HepG2 (cell line): ENCODE measurements around the gene CLASP1. TPM values are rescaled to one million over a fixed set of nuclear protein-coding genes. Genes with fewer than 3 reads are reported as not detected.

Source experiments
- ATAC-seq: fragments of 200-7000 bp; cut with Tn5 transposase; 3 replicates; pipeline ENCODE4 v1.9.1; 2020; ENCODE audit warnings: mild to moderate bottlenecking, moderate library complexity
- BruUV-seq: library from RNA; stranded (reverse); fragments of 400-500 nt; replicated peaks from 2 replicates; lab custom pipeline; 2021; lab: Mats Ljungman, UMichigan
- CTCF ChIA-PET: fragments of 300-600 bp; formaldehyde crosslinking; extraction: SDS; loops from one replicate; lab custom pipeline; 2021; ENCODE audit warnings: low total read pairs, inconsistent platforms, low intra/inter-chr PET ratio; lab: Yijun Ruan, JAX
- POLR2A ChIA-PET: fragments of 350-600 bp; sonication (Branson Sonifier 250); formaldehyde crosslinking; loops from one replicate; lab custom pipeline; 2020; ENCODE audit warnings: antibody characterized with exemption, inconsistent platforms; lab: Yijun Ruan, JAX
- DNase-seq: peaks from one replicate; pipeline ENCODE4 v3.0.0-alpha.2; 2015; ENCODE audit warnings: low spot score
- FAIRE-seq: peaks from 3 replicates; lab custom pipeline; 2011; peaks lifted over from hg19 to GRCh38; lab: Jason Lieb, UNC
- H2AFZ ChIP-seq: one replicate; pipeline ENCODE4 v1.6.1; 2011; ENCODE audit warnings: low read length, inconsistent platforms
- H3K27ac ChIP-seq: fragments of 300-600 bp; 3 replicates; pipeline ENCODE4 v1.8.0; 2011; ENCODE audit warnings: mixed run types, mild to moderate bottlenecking, mixed read lengths, low read length, inconsistent platforms; ENCODE audit not compliant: insufficient read depth; ENCODE audit errors: extremely low read length
- H3K27me3 ChIP-seq, 2 experiments: fragments of 200-600 bp in 1 of 2; 2 replicates in 1 of 2; 3 replicates in 1 of 2; pipeline versions ENCODE4 v1.6.0 to v1.8.0; 2011; ENCODE audit warnings: low read length in 2 of 2, mild to moderate bottlenecking in 2 of 2, moderate library complexity in 2 of 2, inconsistent platforms in 1 of 2; ENCODE audit not compliant: insufficient read depth in 2 of 2, control insufficient read depth in 1 of 2
- H3K36me3 ChIP-seq, 2 experiments: fragments of 200-600 bp in 1 of 2; replicated peaks in 1 of 2; 2 replicates in 1 of 2; 3 replicates in 1 of 2; pipeline versions ENCODE4 v1.5.1 to v1.8.0; 2011; ENCODE audit warnings: low read length in 2 of 2, inconsistent platforms in 1 of 2; ENCODE audit not compliant: insufficient read depth in 2 of 2, control insufficient read depth in 1 of 2
- H3K4me1 ChIP-seq: 2 replicates; pipeline ENCODE4 v1.5.1; 2012; ENCODE audit warnings: low read length, inconsistent platforms; ENCODE audit not compliant: insufficient read depth
- H3K4me2 ChIP-seq: 2 replicates; pipeline ENCODE4 v1.6.0; 2011; ENCODE audit warnings: low read depth, low read length, inconsistent platforms
- H3K4me3 ChIP-seq, 3 experiments: fragments of 200-600 bp in 1 of 3; sonication (generic), shearing (Covaris generic) in 1 of 3; replicated peaks in 1 of 3; 2 replicates each; pipeline ENCODE4 v1.5.1; 2011 to 2016; ENCODE audit warnings: low read length in 3 of 3, inconsistent platforms in 2 of 3, low read depth in 2 of 3, mild to moderate bottlenecking in 2 of 3, control low read depth in 1 of 3, mixed read lengths in 1 of 3; ENCODE audit not compliant: insufficient read depth in 1 of 3
- H3K79me2 ChIP-seq: one replicate; pipeline ENCODE4 v1.6.1; 2011; ENCODE audit warnings: low read length, inconsistent platforms; ENCODE audit not compliant: insufficient read depth
- H3K9ac ChIP-seq: 2 replicates; pipeline ENCODE4 v1.6.0; 2011; ENCODE audit warnings: mild to moderate bottlenecking, low read depth, low read length, inconsistent platforms; ENCODE audit not compliant: insufficient read depth
- H3K9me3 ChIP-seq: 2 replicates; pipeline ENCODE4 v1.5.1; 2012; ENCODE audit warnings: mild to moderate bottlenecking, low read length
- H4K20me1 ChIP-seq: 2 replicates; pipeline ENCODE4 v1.6.0; 2011; ENCODE audit warnings: inconsistent platforms, mild to moderate bottlenecking, low read length, moderate library complexity; ENCODE audit not compliant: insufficient read depth
- CSRNP2 ChIP-seq: sonication (generic); formaldehyde crosslinking; conservative IDR thresholded peaks from 2 replicates; pipeline ENCODE4 v1.8.0; 2022; ENCODE audit warnings: low read depth, missing genetic modification reagents
- SNRNP70 ChIP-seq: fragments of 200-400 bp; formaldehyde crosslinking; IDR thresholded peaks from 2 replicates; pipeline ENCODE4 v1.6.1; 2017; ENCODE audit warnings: mild to moderate bottlenecking, low read depth, low read length, moderate library complexity
- TEAD3 ChIP-seq: optimal IDR thresholded peaks from 2 replicates; pipeline ENCODE3; 2016; ENCODE audit warnings: borderline replicate concordance
- WGBS: methylation state at CpG from one replicate; pipeline ENCODE4 v1.1.6; 2017; ENCODE audit warnings: low lambda C conversion rate; 5-methylcytosine and 5-hydroxymethylcytosine counted together
- in situ Hi-C: cut with HindIII; loops from 2 replicates; pipeline ENCODE4 v1.10.0; 2017; ENCODE audit warnings: low pct_unique_long_range_greater_than_20kb; ENCODE audit not compliant: extremely low pct_ligation_motif_present
- intact Hi-C: fragments of 100-400 bp; cut with micrococcal nuclease; formaldehyde crosslinking; loops from one replicate; pipeline ENCODE4 v1.10.0; 2022; ENCODE audit not compliant: unreplicated experiment
- polyA plus RNA-seq, 8 experiments: library from polyadenylated mRNA; depleted of rRNA in 3 of 8; stranded (reverse) in 7 of 8; unstranded in 1 of 8; fragments of >200 nt; fragmentation: Illumina TruSeq in 4 of 8; extraction: Trizol in 4 of 8; gene quantifications; 2 replicates each; pipeline versions ENCODE4 v1.2.1 to v1.2.3, GENCODE V29; 2011 to 2016; ENCODE audit warnings: low read depth in 4 of 8, missing spikeins in 1 of 8, mixed read lengths in 1 of 8; ENCODE audit not compliant: insufficient read depth in 1 of 8
- total RNA-seq, 5 experiments: library from RNA; depleted of rRNA; stranded (reverse); fragments of >200 nt; fragmentation: Illumina TruSeq; extraction: Trizol; gene quantifications; 2 replicates each; pipeline ENCODE4 v1.2.3, GENCODE V29; 2016; ENCODE audit warnings: low read depth in 1 of 5

Gene CLASP1
- total and polyA plus RNA-seq, 2 of the 13 experiments (the other 11 are each of a cell fraction or from before 2014, with no cell fraction given): 11.7 to 47.9 TPM

- no peak overlapping the region for H3K4me3 ChIP-seq
- TF ChIP-seq SNRNP70 (no peak), CSRNP2 (CRISPR knock-in tag) (no peak)
- TF ChIP-seq, all 625 proteins: peak for 0
- intact Hi-C loops (no loop called here), in situ Hi-C loops (no loop called here)
- no peaks in the 10 kb centered on the region for H3K9me3 ChIP-seq
- no peak for FAIRE-seq
- no peak overlapping the region for H3K9ac ChIP-seq
- H3K79me2 ChIP-seq: peaks cover 61% of the 10 kb centered on the region
- CTCF ChIA-PET: no interaction called here
- H4K20me1 ChIP-seq: peaks cover 4% of the 10 kb centered on the region; the same call in 1 of the 2 replicates
- no peak overlapping the region for H2AFZ ChIP-seq
- no peaks in the 10 kb centered on the region; a peak in 1 of 5 replicates for H3K36me3 ChIP-seq
- POLR2A ChIA-PET: interaction anchor here (1.3 to 1.8 kb wide), 3 partner anchors 30 to 88 kb away, joined by 3 to 5 read pairs (median 5); partner anchors contain the start of genes CLASP1 and RNU4ATAC
- no peak overlapping the region for H3K4me2 ChIP-seq
- H3K4me1 ChIP-seq: peaks cover 44% of the 10 kb centered on the region
- DNase-seq: no peak
- no peaks in the 10 kb centered on the region for H3K27me3 ChIP-seq
- WGBS: 97% methylated on average over 2 of the region's 2 CpGs
- no peak overlapping the region for H3K27ac ChIP-seq
- peak; percentile 14; the same call in 1 of the 3 replicates for ATAC-seq
- no TSS peak for BruUV-seq
Observed at GRCh38 chr2:121561617-121562268, 87.5 kb downstream of the CLASP1 start.

- WGBS: 97% methylated on average over 7 of the region's 7 CpGs
- Histone ChIP-seq H2AFZ (no peak overlapping the region), H3K4me2 (no peak overlapping the region), H3K79me2 (peaks cover 39% of the 10 kb centered on the region), H3K36me3 (no peaks in the 10 kb centered on the region; a peak in 1 of 5 replicates), H4K20me1 (no peaks in the 10 kb centered on the region; the same call in 1 of the 2 replicates)
- FAIRE-seq (no peak), DNase-seq (no peak)
- in situ Hi-C loops: no loop called here
- TF ChIP-seq TEAD3 (CRISPR knock-in tag): no peak
- TF ChIP-seq, all 625 proteins: peak for 0
- peaks cover 17% of the 10 kb centered on the region for H3K4me1 ChIP-seq
- no peak overlapping the region for H3K4me3 ChIP-seq
- POLR2A ChIA-PET: interaction anchor here (0.6 kb wide), 1 partner anchor 108 kb away, joined by 3 read pairs; no protein-coding TSS in a partner anchor
- H3K27ac ChIP-seq: no peak overlapping the region
- no peak for ATAC-seq
- intact Hi-C loops: no loop called here
- no peaks in the 10 kb centered on the region for H3K27me3 ChIP-seq
- no TSS peak for BruUV-seq
- H3K9me3 ChIP-seq: no peaks in the 10 kb centered on the region
- CTCF ChIA-PET: no interaction called here
- H3K9ac ChIP-seq: no peak overlapping the region
Observed at GRCh38 chr2:121558329-121558728, 90.9 kb downstream of the CLASP1 start.
